Mesothelial cell of epicardium (in vitro differentiated cells): ENCODE results near the gene SLC25A48. TPM values are rescaled to one million over a fixed set of nuclear protein-coding genes. Genes with fewer than 3 reads are reported as not detected.

Experiments used
- DNase-seq, 2 experiments: peaks; one replicate each; pipeline ENCODE4 v3.0.0; 2021; ENCODE audit warnings: low spot score in 2 of 2; ENCODE audit not compliant: unreplicated experiment in 2 of 2
- H3K27ac Mint-ChIP-seq: 2 replicates; pipeline ENCODE4 v1.8.0; 2021; ENCODE audit warnings: mixed read lengths
- H3K27me3 Mint-ChIP-seq: 2 replicates; pipeline ENCODE4 v1.8.0; 2021; ENCODE audit warnings: low read depth, mixed read lengths
- H3K36me3 Mint-ChIP-seq: 2 replicates; pipeline ENCODE4 v1.8.0; 2021; ENCODE audit warnings: mixed read lengths
- H3K4me1 Mint-ChIP-seq: 2 replicates; pipeline ENCODE4 v1.8.0; 2021; ENCODE audit warnings: mixed read lengths
- H3K4me3 Mint-ChIP-seq: 2 replicates; pipeline ENCODE4 v1.8.0; 2021; ENCODE audit warnings: mild to moderate bottlenecking, moderate library complexity, mixed read lengths
- H3K9me3 Mint-ChIP-seq: 2 replicates; pipeline ENCODE4 v1.8.0; 2021; ENCODE audit warnings: mixed read lengths
- total RNA-seq: library from RNA; stranded (reverse); gene quantifications from 3 replicates; pipeline ENCODE4 v1.2.1, GENCODE V29; 2021
- TF ChIP-seq, protein P1 (sequence below): fragments of 200-600 bp; sonication (generic); IDR thresholded peaks from one replicate; pipeline ENCODE4 v1.5.0; 2021; ENCODE audit warnings: antibody characterized with exemption; ENCODE audit not compliant: unreplicated experiment

The SLC25A48 gene
- total RNA-seq, 1 donor from 2014 or later = 1.5 TPM

DNA sequence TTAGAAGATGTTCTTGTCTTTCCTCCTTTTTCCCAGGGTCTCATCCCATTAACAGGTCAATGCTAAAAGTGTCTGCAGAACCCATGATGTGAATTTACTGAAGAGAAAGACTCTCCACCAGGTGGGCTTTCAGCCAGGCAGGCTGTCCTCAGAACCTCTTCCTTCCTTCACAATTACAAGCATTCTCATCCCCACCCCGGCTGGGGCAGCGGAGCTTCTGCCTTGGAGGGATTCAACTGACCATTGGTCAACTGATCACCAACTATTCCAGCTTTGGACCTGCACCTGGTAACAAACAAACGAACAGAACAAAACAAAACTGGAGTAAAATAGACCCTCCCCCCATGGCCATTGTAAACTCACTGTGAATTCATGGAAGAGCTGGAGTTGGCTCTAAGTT, 48.6 kb downstream of the SLC25A48 start:
- Mint-ChIP-seq H3K27me3 (peaks cover 58% of the 10 kb centered on the region), H3K27ac (no peak overlapping the region), H3K9me3 (no peaks in the 10 kb centered on the region), H3K36me3 (no peaks in the 10 kb centered on the region), H3K4me3 (no peak overlapping the region), H3K4me1 (peaks cover 12% of the 10 kb centered on the region)
- no peak for DNase-seq
- TF ChIP-seq, protein P1, sequence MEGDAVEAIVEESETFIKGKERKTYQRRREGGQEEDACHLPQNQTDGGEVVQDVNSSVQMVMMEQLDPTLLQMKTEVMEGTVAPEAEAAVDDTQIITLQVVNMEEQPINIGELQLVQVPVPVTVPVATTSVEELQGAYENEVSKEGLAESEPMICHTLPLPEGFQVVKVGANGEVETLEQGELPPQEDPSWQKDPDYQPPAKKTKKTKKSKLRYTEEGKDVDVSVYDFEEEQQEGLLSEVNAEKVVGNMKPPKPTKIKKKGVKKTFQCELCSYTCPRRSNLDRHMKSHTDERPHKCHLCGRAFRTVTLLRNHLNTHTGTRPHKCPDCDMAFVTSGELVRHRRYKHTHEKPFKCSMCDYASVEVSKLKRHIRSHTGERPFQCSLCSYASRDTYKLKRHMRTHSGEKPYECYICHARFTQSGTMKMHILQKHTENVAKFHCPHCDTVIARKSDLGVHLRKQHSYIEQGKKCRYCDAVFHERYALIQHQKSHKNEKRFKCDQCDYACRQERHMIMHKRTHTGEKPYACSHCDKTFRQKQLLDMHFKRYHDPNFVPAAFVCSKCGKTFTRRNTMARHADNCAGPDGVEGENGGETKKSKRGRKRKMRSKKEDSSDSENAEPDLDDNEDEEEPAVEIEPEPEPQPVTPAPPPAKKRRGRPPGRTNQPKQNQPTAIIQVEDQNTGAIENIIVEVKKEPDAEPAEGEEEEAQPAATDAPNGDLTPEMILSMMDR = no peak

- no peak for DNase-seq
- no peaks in the 10 kb centered on the region for H3K9me3 Mint-ChIP-seq
- no peak overlapping the region for H3K4me3 Mint-ChIP-seq
- H3K4me1 Mint-ChIP-seq = peaks cover 16% of the 10 kb centered on the region
- H3K27me3 Mint-ChIP-seq = peaks cover 62% of the 10 kb centered on the region
- TF ChIP-seq, protein P1 = no peak
- H3K36me3 Mint-ChIP-seq = no peaks in the 10 kb centered on the region
- H3K27ac Mint-ChIP-seq = no peak overlapping the region
Measured at GRCh38 chr5:135883441-135883840, 49.0 kb downstream of the SLC25A48 start.

- H3K27ac Mint-ChIP-seq = no peak overlapping the region
- TF ChIP-seq, protein P1 = no peak
- H3K4me3 Mint-ChIP-seq = no peak overlapping the region
- H3K27me3 Mint-ChIP-seq = peaks cover 73% of the 10 kb centered on the region
- H3K4me1 Mint-ChIP-seq = peaks cover 16% of the 10 kb centered on the region
- no peaks in the 10 kb centered on the region for H3K36me3 Mint-ChIP-seq
- DNase-seq = no peak
- no peaks in the 10 kb centered on the region for H3K9me3 Mint-ChIP-seq
Measured at GRCh38 chr5:135885031-135885430, 50.6 kb downstream of the SLC25A48 start.

DNA sequence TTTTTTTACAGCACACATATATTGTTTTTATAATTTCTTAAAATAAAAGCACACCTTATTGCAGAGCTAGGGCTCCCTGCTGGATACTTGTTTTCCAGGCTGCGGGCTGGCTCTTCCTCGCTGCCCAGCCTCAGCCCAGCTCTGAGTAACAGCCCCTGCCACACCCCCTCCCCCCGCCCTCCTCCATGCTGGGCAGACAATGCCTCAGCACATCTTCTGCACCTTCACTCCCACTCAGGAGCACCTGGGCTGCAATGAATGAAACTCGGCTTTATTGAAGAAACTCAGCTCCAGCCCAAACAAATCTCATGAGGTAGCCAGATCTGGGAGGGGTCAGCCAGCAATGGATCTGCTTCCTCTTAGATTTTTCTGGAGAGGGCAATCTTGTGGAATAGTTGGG, 51.7 kb downstream of the SLC25A48 start:
- H3K27ac Mint-ChIP-seq = no peak overlapping the region
- H3K4me1 Mint-ChIP-seq = peaks cover 19% of the 10 kb centered on the region
- no peaks in the 10 kb centered on the region for H3K9me3 Mint-ChIP-seq
- no peak overlapping the region for H3K4me3 Mint-ChIP-seq
- no peaks in the 10 kb centered on the region for H3K36me3 Mint-ChIP-seq
- TF ChIP-seq, protein P1 = no peak
- peaks cover 67% of the 10 kb centered on the region for H3K27me3 Mint-ChIP-seq
- no peak for DNase-seq

GRCh38 chr5:135887447-135887864, 53.0 kb downstream of the SLC25A48 start:
- no peaks in the 10 kb centered on the region for H3K36me3 Mint-ChIP-seq
- peaks cover 60% of the 10 kb centered on the region for H3K27me3 Mint-ChIP-seq
- H3K9me3 Mint-ChIP-seq = no peaks in the 10 kb centered on the region
- H3K27ac Mint-ChIP-seq = no peak overlapping the region
- peak; percentile 40 to 70 for DNase-seq
- no peak overlapping the region for H3K4me3 Mint-ChIP-seq
- peaks cover 23% of the 10 kb centered on the region for H3K4me1 Mint-ChIP-seq
- TF ChIP-seq, protein P1 = peak; percentile 89
